MCF 10A (cell line): ENCODE results near the gene ARHGEF16. TPM values are rescaled to one million over a fixed set of nuclear protein-coding genes. Genes with fewer than 3 reads are reported as not detected.

Experiments
- BruUV-seq: library from RNA; stranded (reverse); fragments of 400-500 nt; replicated peaks from 2 replicates; lab custom pipeline; 2021; lab: Mats Ljungman, UMichigan
- CTCF ChIA-PET: fragments of 300-600 bp; sonication (Branson Sonifier 250); formaldehyde crosslinking; extraction: SDS; loops from one replicate; lab custom pipeline; 2021; ENCODE audit warnings: antibody characterized with exemption, inconsistent platforms; lab: Yijun Ruan, JAX
- POLR2A ChIA-PET: fragments of 300-600, 350-650 bp; sonication (Branson Sonifier 250); formaldehyde crosslinking; extraction: SDS; loops from one replicate; lab custom pipeline; 2020; ENCODE audit warnings: antibody characterized with exemption, inconsistent platforms; lab: Yijun Ruan, JAX
- DNase-seq: peaks from one replicate; pipeline ENCODE4 v3.0.0-alpha.2; 2018; ENCODE audit not compliant: unreplicated experiment
- H3K27ac Mint-ChIP-seq: one replicate; pipeline ENCODE4 v1.8.0; 2022; ENCODE audit warnings: mild to moderate bottlenecking, low read depth, mixed read lengths; ENCODE audit not compliant: unreplicated experiment
- H3K27me3 Mint-ChIP-seq: one replicate; pipeline ENCODE4 v1.8.0; 2022; ENCODE audit warnings: mixed read lengths; ENCODE audit not compliant: insufficient read depth, unreplicated experiment
- H3K36me3 Mint-ChIP-seq: one replicate; pipeline ENCODE4 v1.8.0; 2022; ENCODE audit warnings: mild to moderate bottlenecking, moderate library complexity, mixed read lengths; ENCODE audit not compliant: insufficient read depth, unreplicated experiment
- H3K4me1 Mint-ChIP-seq: one replicate; pipeline ENCODE4 v1.8.0; 2022; ENCODE audit warnings: mixed read lengths; ENCODE audit not compliant: insufficient read depth, unreplicated experiment
- H3K4me3 Mint-ChIP-seq: one replicate; pipeline ENCODE4 v1.8.0; 2022; ENCODE audit warnings: mild to moderate bottlenecking, moderate library complexity, mixed read lengths; ENCODE audit not compliant: unreplicated experiment
- H3K9me3 Mint-ChIP-seq: one replicate; pipeline ENCODE4 v1.8.0; 2022; ENCODE audit warnings: mixed read lengths; ENCODE audit not compliant: unreplicated experiment
- CTCF ChIP-seq: fragments of 200-600 bp; IDR thresholded peaks from one replicate; pipeline ENCODE4 v1.8.0; 2022; ENCODE audit warnings: antibody characterized with exemption, mild to moderate bottlenecking; ENCODE audit not compliant: unreplicated experiment
- intact Hi-C: fragments of 100-400 bp; cut with micrococcal nuclease; formaldehyde crosslinking; loops from 2 replicates; pipeline ENCODE4 v1.14.1; 2022
- total RNA-seq: library from RNA; stranded (reverse); gene quantifications from 2 replicates; pipeline ENCODE4 v1.2.3, GENCODE V29; 2022

ARHGEF16 gene
- total RNA-seq, 1 experiment from 2014 or later = 8.6 TPM

DNA sequence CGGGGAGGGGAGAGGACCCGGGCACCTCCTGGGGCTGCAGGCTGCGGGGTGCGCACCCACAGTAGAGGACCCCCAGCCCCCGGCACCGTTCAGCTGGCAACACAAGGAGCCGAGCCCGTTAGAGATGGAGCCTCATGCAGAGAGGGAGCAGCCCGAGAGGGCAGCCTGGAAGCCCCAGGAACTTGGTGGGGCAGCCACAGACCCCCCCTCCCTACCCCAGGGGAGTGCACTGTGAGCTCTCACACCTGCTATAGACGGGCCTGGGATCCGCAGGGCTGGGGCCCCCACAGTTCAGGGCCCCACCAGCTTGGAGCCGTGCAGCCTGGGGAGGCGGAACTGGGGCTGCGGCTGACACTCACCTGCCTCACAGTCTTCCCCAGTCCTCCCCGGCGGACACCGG lies 47.0 kb downstream of the ARHGEF16 start:
- DNase-seq = no peak
- BruUV-seq = no TSS peak
- intact Hi-C loops = no loop called here
- Mint-ChIP-seq H3K36me3 (peaks cover 6% of the 10 kb centered on the region), H3K9me3 (no peaks in the 10 kb centered on the region), H3K27ac (no peak overlapping the region), H3K4me1 (peaks cover 13% of the 10 kb centered on the region), H3K27me3 (no peaks in the 10 kb centered on the region), H3K4me3 (no peak overlapping the region)
- CTCF ChIA-PET = interaction anchor here (0.6 to 1.6 kb wide), 4 partner anchors 11 to 114 kb away, joined by 3 to 4 read pairs (median 3); no protein-coding TSS in a partner anchor
- POLR2A ChIA-PET = no interaction called here
- TF ChIP-seq CTCF = no peak

- DNase-seq = peak; percentile 34
- Mint-ChIP-seq H3K4me3 (no peak overlapping the region), H3K9me3 (no peaks in the 10 kb centered on the region), H3K4me1 (peaks cover 13% of the 10 kb centered on the region), H3K27me3 (no peaks in the 10 kb centered on the region), H3K27ac (no peak overlapping the region), H3K36me3 (peaks cover 12% of the 10 kb centered on the region)
- POLR2A ChIA-PET = interaction anchor here (0.6 kb wide), 1 partner anchor 77 kb away, joined by 3 read pairs; no protein-coding TSS in a partner anchor
- CTCF ChIA-PET = interaction anchor here (0.6 to 1.1 kb wide), 3 partner anchors 11 to 122 kb away, joined by 3 to 4 read pairs (median 3); no protein-coding TSS in a partner anchor
- intact Hi-C loops = no loop called here
- BruUV-seq = no TSS peak
- TF ChIP-seq CTCF = no peak
Observed at GRCh38 chr1:3501856-3502640, 47.6 kb downstream of the ARHGEF16 start.

DNA sequence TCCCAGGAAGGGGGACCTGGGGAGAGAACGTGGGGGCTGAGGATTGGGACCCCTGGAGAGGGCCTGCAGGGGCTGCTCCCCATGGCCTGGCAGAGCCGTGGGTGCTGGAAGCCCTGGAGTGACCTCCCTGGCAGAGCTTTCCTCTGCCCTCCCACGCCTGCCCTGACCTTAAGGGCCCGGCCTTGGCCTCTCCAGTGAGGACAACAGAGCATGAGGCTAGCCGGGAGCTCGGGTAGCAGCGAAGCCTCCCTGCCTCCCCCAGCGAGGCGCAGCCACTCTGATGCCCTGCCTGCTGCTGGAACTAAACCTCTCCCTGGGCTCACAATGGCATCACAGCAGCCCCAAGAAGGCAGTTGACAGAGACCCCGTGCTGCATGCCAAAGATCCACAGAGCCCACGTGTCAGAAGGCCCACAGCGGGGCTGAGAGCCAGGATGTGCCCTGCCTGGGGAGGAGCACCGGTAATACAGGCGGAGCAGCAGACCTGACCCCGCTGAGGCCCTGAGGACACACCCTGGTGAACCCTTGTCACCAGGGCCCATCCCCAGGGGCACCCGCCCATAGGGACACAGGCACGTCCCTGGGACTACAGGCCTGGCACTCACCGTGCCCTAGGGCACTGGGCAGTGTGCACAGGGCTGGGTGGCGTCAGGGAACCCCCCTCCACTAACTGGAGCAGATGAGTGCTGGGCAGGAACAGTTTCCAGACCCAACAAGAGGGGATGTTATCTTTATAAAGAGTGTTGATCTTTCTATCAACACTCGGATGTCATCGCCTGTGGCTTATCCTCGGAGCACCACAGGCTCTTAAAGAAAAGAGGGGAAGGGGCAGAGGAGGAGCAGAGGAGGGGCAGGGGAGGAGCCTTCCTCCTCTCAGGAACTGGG lies 48.4 kb downstream of the ARHGEF16 start:
- H3K27ac Mint-ChIP-seq = peak overlapping the region; percentile 32
- intact Hi-C loops = no loop called here
- POLR2A ChIA-PET = interaction anchor here (0.6 kb wide), 1 partner anchor 76 kb away, joined by 3 read pairs; no protein-coding TSS in a partner anchor
- no peak for TF ChIP-seq CTCF
- H3K36me3 Mint-ChIP-seq = peaks cover 12% of the 10 kb centered on the region
- DNase-seq = no peak
- no peaks in the 10 kb centered on the region for H3K9me3 Mint-ChIP-seq
- CTCF ChIA-PET = interaction anchor here (0.7 to 1.5 kb wide), 4 partner anchors 12 to 121 kb away, joined by 3 to 5 read pairs (median 4); no protein-coding TSS in a partner anchor
- BruUV-seq = no TSS peak
- H3K4me3 Mint-ChIP-seq = no peak overlapping the region
- H3K27me3 Mint-ChIP-seq = no peaks in the 10 kb centered on the region
- H3K4me1 Mint-ChIP-seq = peaks cover 13% of the 10 kb centered on the region
